ENCODE results near the gene PKIG.
"Not testable (repeated sequence)": the region's sequence is repeated elsewhere in the genome, so short reads cannot be mapped to it uniquely, and the experiment has no call there.

PKIG gene

DNA sequence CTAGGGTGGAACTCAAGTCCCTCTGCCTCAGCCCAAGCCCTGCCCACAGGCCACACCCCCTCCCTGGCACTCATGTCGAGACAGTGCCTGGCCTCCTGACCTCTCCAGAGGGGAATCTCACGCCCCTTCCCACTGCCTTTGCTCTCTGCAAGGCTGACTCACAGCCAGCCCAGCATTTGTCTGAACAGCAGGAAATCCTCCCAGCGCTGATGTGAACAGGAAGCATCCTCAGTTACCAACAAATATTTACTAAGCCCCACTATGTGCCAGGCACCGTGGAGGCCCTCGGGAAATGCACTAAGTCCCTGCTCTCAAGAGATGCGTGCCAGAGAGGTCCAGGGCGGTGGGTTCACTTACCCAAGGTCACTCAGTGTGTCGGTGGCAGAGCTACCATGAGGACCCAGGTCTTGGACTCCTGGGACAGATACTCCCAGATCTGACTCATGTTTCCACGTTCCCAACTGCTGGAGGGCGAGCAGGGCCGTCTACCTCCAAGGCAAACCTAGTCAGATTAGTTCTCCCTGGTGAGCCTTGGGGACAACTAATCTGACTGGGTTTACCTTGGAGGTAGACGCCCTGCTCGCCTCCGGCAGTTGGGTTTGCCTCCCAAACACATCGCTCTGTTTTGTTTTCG lies 61.3 kb downstream of the PKIG start:
- DNase-seq: peak; percentile 74

GRCh38 chr20:44644230-44644617 lies 61.8 kb downstream of the PKIG start:
- no peak for DNase-seq

- no peak for DNase-seq
Measured at GRCh38 chr20:44644667-44645131, 62.3 kb downstream of the PKIG start.

- DNase-seq: no peak
Measured at GRCh38 chr20:44646023-44646640, 63.8 kb downstream of the PKIG start.

GRCh38 chr20:44646641-44647274 lies 64.4 kb downstream of the PKIG start:
- no peak for DNase-seq

GRCh38 chr20:44648068-44648467 lies 65.7 kb downstream of the PKIG start:
- DNase-seq: no peak

GRCh38 chr20:44648579-44648978 lies 66.2 kb downstream of the PKIG start:
- DNase-seq: no peak

- DNase-seq: no peak
Measured at GRCh38 chr20:44649126-44649525, 66.7 kb downstream of the PKIG start.

GRCh38 chr20:44649976-44650375 lies 67.6 kb downstream of the PKIG start:
- DNase-seq: no peak

GRCh38 chr20:44650771-44651433 lies 68.5 kb downstream of the PKIG start:
- no peak for DNase-seq

DNA sequence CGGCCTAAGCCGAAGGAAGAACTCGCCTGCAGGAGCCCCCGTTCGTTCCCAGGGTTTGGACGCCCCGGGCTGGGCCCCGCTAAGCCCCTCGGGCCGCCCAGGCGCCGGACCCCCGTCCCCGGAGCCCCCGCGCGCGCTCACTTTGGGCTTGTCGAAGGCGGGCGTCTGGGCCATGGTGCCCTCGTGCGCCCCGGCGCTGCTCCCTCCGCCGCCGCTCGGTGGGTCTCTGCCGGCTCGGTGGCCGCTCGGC lies 69.0 kb downstream of the PKIG start:
- no peak for DNase-seq

GRCh38 chr20:44651684-44652423 lies 69.5 kb downstream of the PKIG start, which contains the start of gene ADA:
Gene ADA, minus strand, starts transcription at chr20:44651699. Its CDS starts 92 bp downstream, at chr20:44651607.
- DNase-seq: peak; percentile 67

DNA sequence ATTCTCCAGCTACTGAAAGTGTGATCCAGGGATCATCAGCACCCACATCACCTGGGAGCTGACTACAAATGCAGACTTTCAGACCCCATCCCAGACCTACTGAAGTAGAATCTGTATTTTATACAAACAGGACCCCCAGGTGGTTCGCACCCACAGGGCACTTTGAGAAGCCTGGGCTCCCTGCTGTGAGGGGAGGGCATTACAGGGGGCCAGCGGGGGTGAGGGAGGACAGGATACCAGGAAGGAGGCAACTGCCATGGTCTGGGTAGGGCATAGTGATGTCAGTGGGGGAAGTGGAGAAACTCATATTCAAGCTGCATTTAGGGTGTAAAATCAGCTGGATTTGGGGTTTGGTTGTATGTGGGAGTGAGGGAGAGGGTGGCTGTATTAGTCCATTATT lies 71.2 kb downstream of the PKIG start:
- no peak for DNase-seq

DNA sequence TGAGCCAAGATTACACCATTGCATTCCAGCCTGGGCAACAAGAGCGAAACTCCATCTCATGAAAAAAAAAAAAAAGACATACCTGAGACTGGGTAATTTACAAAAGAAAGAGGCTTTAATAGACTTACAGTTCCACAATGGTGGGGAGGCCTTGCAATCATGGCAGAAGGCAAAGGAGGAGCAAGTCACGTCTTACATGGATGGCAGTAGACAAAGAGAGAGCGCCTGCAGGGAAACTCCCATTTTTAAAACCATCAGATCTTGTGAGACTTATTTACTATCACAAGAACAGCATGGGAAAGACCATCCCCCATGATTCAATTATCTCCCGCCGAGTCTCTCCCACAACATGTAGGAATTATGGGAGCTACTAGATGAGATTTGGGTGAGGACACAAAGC lies 71.8 kb downstream of the PKIG start:
- DNase-seq: not testable (repeated sequence)

GRCh38 chr20:44656448-44656847 lies 74.1 kb downstream of the PKIG start:
- DNase-seq: no peak

DNA sequence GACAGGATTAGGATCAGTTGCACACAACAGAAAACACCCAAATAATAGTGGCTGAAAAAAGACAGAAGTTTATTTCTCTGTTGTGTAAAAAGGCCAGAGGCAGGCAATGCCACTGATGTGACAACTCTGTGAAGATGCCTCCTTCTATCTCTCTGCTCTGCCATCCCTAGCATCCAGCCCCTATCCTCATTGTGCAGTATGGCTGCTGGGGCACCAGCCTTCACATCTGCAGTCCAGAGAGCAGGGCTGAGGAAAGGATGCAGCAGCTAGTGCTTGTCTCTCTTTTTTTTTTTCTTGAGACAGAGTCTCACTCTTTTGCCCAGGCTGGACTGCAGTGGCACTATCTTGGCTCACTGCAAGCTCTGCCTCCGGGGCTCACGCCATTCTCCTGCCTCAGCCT lies 75.5 kb downstream of the PKIG start:
- DNase-seq: no peak

DNA sequence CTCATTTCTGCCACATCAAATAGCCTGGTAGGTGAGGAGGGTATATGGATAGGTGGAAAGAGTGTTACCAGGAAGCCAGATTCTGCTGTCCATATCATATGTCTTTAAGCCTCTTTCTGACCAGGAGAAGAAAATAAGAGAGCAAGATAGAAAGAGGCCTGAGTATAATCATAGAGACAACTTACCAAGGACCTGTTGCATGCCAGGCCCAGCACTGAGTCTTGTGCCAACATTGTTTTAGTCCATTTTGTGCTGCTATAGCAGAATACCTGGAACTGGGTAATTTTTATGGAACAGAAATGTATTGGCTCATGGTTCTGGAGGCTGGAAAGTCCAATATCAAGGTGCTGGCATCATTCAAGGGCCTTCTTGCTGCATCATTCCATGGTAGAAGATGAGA lies 76.4 kb downstream of the PKIG start:
- no peak for DNase-seq

GRCh38 chr20:44659931-44660330 lies 77.6 kb downstream of the PKIG start:
- no peak for DNase-seq

- DNase-seq: no peak
Measured at GRCh38 chr20:44660581-44660980, 78.2 kb downstream of the PKIG start.

- DNase-seq: no peak
Measured at GRCh38 chr20:44662261-44662660, 79.9 kb downstream of the PKIG start.

- DNase-seq: no peak
Measured at GRCh38 chr20:44664131-44664530, 81.8 kb downstream of the PKIG start.

DNA sequence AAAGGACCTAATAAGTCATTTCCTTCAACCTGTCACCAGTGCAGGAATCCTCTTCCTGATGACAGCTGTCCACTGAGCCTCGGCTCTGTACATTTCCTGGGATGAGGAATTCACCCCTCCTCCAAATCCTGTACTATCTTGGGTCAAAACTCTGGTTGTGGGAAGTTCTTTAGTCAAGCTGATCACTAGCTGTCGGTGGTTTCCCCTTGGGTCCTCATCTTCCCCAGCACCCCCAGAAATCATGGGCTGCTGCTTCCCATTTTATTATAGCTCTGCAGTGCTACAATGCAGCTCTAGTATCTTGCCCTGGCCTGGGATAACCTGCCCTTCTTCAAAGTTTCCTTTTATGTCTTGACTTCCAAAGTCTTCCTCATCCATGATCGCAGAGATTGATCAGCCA lies 83.7 kb downstream of the PKIG start:
- no peak for DNase-seq
